Measurements from ENCODE around the gene PHLDA1. TPM values are rescaled to one million over a fixed set of nuclear protein-coding genes. Genes with fewer than 3 reads are reported as not detected.
A peak's percentile ranks its signal among the peaks of the same experiment; 100 is the strongest.

The PHLDA1 gene
- total and polyA plus RNA-seq, 9 of the 15 experiments (the other 6 are each of a cell fraction or from before 2014, with no cell fraction given): 0.15 to 2.9 (median 0.54) TPM

- H3K9me3 ChIP-seq (replicated peaks; ENCODE audit: control insufficient read depth, insufficient read depth, low read depth, low read length): no peaks in the 10 kb centered on the region
- no peak overlapping the region for H3K4me2 ChIP-seq (ENCODE audit: insufficient read depth, low read length)
- CTCF ChIA-PET (ENCODE audit: low intra/inter-chr PET ratio): no interaction called here
- no peaks in the 10 kb centered on the region for H3K27me3 ChIP-seq (ENCODE audit: control insufficient read depth in 2 of 2, insufficient read depth in 2 of 2, low read length in 2 of 2)
- ATAC-seq (no peak), FAIRE-seq (no peak), DNase-seq (ENCODE audit: extremely low read depth in 1 of 4, low spot score in 3 of 4) (no peak)
- intact Hi-C loops (cut with micrococcal nuclease) (no loop called here), in situ Hi-C loops (cut with MboI) (loop anchor here (5.0 to 10.0 kb wide), 2 partner anchors 79 to 266 kb away; partner anchors contain the start of gene BBS10)
- no peak overlapping the region for H3K9ac ChIP-seq (ENCODE audit: insufficient read depth in 1 of 2, low read depth in 2 of 2, low read length in 2 of 2)
- H3K36me3 ChIP-seq (ENCODE audit: control insufficient read depth, insufficient read depth, low read length): peaks cover 77% of the 10 kb centered on the region
- no peak overlapping the region for H3K4me3 ChIP-seq
- H3K9me1 ChIP-seq (ENCODE audit: control insufficient read depth, insufficient read depth, low read length): no peaks in the 10 kb centered on the region
- H3K4me1 ChIP-seq (replicated peaks in 1 of 2; ENCODE audit: control insufficient read depth in 2 of 2, insufficient read depth in 2 of 2, low read length in 2 of 2): peaks cover 2 to 33% of the 10 kb centered on the region in 2 experiments
- H3K27ac ChIP-seq (ENCODE audit: extremely low read depth, low read depth, low read length): no peak overlapping the region; the same call in 2 of the 3 replicates
- POLR2A ChIA-PET: interaction anchor here (0.8 kb wide), 1 partner anchor 128 kb away, joined by 5 read pairs; no protein-coding TSS in a partner anchor
- 85% methylated on average over 2 of the region's 2 CpGs for WGBS (ENCODE audit: insufficient coverage, low coverage, missing lambda C conversion rate)
- no TSS peak for BruUV-seq (replicated peaks)
- H2AFZ ChIP-seq (ENCODE audit: low read depth, low read length): no peak overlapping the region
- peaks cover 100% of the 10 kb centered on the region for H3K79me2 ChIP-seq (ENCODE audit: control insufficient read depth, insufficient read depth, low read length)
- peaks cover 20% of the 10 kb centered on the region; the same call in 1 of the 2 replicates for H4K20me1 ChIP-seq (replicated peaks; ENCODE audit: control insufficient read depth, insufficient read depth, low read length)
- TF ChIP-seq ZNF79 (CRISPR knock-in tag; IDR thresholded peaks at IDR 0.05; ENCODE audit: low read depth): no peak
- no peak for TF ChIP-seq KLF6 (CRISPR knock-in tag; IDR thresholded peaks at IDR 0.05; ENCODE audit: borderline replicate concordance)
- no peak for TF ChIP-seq FUS (optimal IDR thresholded peaks at IDR 0.05; ENCODE audit: low read depth, low read length)
- TF ChIP-seq BDP1 (IDR thresholded peaks at IDR 0.05; ENCODE audit: insufficient read depth, insufficient read length): no peak
- no peak for TF ChIP-seq CAMTA2 (CRISPR knock-in tag; conservative IDR thresholded peaks at IDR 0.05)
- TF ChIP-seq NCOA4 (IDR thresholded peaks at IDR 0.05; ENCODE audit: partially characterized antibody): no peak
- 0 out of 3 replicates have a peak, but pooled peaks of 1 of the 2 experiments have one; percentile 62 for TF ChIP-seq CBX3 (IDR thresholded peaks at IDR 0.05; ENCODE audit: borderline replicate concordance in 1 of 2, low read length in 2 of 2)
- TF ChIP-seq NBN (IDR thresholded peaks at IDR 0.05; ENCODE audit: low read depth): no peak
- peak; percentile 49 to 55 for TF ChIP-seq TRIM24 (IDR thresholded peaks at IDR 0.05)
- no peak for TF ChIP-seq TSC22D4 (tag; IDR thresholded peaks at IDR 0.05)
- no peak for TF ChIP-seq ZNF316 (IDR thresholded peaks at IDR 0.05)
- no peak for TF ChIP-seq ZNF354B (CRISPR knock-in tag; IDR thresholded peaks at IDR 0.05)
- TF ChIP-seq HDAC1 (IDR thresholded peaks at IDR 0.05): peak in 1 of 2 experiments; percentile 81; a peak in 1 of 4 replicates
- TF ChIP-seq ZC3H11A (IDR thresholded peaks at IDR 0.05; ENCODE audit: low read depth, low read length): no peak
- no peak for TF ChIP-seq HINFP (tag; conservative IDR thresholded peaks at IDR 0.05; ENCODE audit: low read depth)
- TF ChIP-seq FOXK1 (CRISPR knock-in tag; IDR thresholded peaks at IDR 0.05; ENCODE audit: borderline replicate concordance): no peak
- TF ChIP-seq KDM1A (IDR thresholded peaks at IDR 0.05): no peak
- TF ChIP-seq CHD2 (IDR thresholded peaks at IDR 0.05; ENCODE audit: low read depth, low read length): no peak
- peak; percentile 62 for TF ChIP-seq ZNF280A (IDR thresholded peaks at IDR 0.05; ENCODE audit: low read depth, partially characterized antibody)
- TF ChIP-seq ZBTB34 (CRISPR knock-in tag; IDR thresholded peaks at IDR 0.05): no peak
- no peak for TF ChIP-seq MCM2 (IDR thresholded peaks at IDR 0.05; ENCODE audit: low read depth)
Observed at GRCh38 chr12:76078748-76079147, 47.2 kb upstream of the PHLDA1 start.

Data from K562 (cell line).